NCI-H1694 (cell line): ENCODE measurements around the gene TMEM123.

Experiments used
- DNase-seq: peaks from one replicate; lab custom pipeline; 2025; lab: John Stamatoyannopoulos, UW

TMEM123 gene

DNA sequence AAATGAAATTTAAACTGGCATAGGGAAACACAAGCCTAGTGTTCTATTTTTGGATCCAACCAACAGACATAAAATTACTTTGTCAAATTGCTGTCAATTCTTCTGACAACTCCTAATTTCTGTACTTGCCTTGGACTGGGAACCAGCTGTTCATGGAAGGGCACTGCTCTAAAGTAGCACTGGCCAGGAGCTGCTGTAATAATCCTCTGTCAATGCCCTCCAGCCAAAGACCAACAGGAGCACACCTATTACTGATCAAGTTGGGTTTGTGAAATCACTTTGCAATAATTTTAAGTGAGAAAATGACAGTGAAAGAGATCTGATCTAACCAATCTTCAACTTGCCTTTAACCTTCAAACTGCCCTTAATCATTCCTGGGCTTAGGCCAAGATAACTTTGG is 18.9 kb upstream of the TMEM123 start:
- DNase-seq = no peak

DNA sequence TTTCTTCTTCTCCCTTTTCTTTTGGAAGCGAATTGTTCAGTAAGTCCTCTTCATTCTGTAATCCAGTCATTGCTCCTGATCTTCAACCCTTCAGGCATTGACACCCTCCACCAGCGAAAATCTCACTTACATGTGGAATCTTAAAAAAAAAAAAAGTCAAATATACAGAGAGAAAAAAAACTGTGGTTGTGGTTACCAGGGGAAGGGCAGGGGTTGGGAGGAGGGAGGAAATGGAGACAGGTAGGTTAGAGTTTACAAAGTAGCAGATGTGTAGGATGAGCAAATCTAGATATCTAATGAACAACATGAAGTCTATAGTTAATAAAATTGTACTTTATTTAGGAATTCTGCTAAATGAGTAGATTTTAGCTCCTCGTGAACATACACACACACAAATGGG is 17.7 kb upstream of the TMEM123 start:
- no peak for DNase-seq

DNA sequence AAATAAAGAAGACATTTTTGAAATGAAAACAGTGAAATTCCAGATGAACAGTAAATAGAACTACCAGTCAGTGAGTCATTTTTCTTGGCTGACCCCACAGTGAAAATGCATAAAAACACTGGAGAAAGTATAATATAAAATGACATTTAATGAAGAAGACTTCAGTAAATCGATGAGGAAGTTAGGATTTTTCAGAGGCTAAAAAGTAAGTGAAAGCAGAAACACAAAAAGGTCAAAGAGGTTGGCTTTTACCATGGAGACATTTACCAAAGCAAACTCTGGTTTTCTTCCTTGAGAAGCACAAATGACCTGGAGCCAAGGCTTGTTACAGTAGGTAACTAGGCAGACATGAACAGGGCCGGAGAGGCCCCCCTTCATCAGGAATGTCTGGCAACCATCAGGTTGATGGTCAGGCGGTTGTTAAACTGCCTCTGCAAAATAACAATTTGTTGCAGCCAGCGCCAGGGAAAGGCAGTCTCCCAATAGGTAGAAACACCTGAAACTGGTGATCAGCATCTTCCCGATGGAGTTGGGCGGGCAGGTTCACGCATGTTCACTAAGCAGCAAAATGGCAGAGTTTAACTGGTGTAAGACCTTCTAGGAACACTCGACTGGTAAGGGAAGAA is 16.7 kb upstream of the TMEM123 start:
- DNase-seq = no peak

GRCh38 chr11:102468616-102469195 is 16.1 kb upstream of the TMEM123 start:
- DNase-seq = no peak

DNA sequence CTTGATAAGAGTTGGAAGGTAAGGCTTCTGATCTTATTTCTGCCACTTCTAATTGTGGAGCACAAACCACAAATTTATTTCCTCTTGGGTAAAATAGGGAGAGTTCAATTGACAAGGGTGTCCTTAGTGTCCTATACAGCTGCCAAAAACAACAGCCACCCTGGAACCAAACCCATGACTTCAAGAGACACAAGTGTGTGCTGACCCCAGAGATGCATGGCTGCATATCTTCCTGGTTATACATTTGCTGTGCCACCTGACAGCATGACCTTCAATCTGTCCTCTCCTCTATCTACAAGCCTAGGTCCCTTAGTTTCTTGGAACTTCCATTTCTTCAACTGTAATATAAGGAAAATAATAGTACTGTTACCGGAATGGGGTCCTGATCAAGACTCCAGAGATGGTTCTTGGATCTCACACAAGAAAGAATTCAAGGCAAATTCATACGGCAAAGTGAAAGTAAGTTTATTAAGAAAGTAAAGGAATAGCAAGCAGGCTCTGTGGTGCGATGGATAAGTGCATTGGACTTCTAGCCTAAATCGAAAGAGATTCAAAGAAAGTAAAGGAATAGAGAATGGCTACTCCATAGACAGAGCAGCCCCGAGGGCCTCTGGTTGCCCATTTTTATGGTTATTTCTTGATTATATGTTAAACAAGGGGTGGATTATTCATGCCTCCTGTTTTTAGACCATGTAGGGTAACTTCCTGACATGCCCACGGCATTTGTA is 15.5 kb upstream of the TMEM123 start:
- no peak for DNase-seq

- no peak for DNase-seq
Observed at GRCh38 chr11:102467080-102467708, 14.6 kb upstream of the TMEM123 start.

- DNase-seq = no peak
Observed at GRCh38 chr11:102465696-102466095, 13.1 kb upstream of the TMEM123 start.

DNA sequence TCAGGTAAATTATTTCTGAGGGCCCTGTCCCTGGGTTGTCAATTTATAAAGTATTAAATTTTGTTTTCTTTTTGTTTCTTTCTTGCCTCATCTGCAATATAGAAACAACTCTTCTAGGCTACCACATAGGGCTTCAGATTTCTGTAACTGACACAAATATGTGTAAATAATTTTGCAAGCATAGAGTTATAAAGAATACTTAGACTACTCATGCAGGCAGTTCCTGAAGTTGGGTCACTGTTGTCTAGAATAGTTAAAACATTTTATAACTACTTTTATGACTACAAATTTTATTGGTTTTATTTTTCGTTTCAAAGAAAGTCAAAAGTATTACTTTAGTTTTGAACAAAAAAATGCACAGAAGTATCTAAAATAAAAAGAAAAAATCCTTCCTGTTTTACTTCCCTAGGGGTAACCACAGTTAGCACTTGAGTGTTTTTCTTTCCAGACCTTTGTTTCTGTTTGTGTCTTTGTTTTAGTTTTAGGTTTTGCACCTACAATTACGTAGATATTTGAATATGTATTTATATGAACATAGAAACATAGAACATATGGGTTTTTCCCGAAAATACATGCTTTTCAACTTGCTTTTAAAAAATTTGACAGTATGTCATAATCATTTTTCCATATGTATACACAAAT is 12.4 kb upstream of the TMEM123 start:
- DNase-seq = no peak

- no peak for DNase-seq
Observed at GRCh38 chr11:102464037-102464436, 11.5 kb upstream of the TMEM123 start.

DNA sequence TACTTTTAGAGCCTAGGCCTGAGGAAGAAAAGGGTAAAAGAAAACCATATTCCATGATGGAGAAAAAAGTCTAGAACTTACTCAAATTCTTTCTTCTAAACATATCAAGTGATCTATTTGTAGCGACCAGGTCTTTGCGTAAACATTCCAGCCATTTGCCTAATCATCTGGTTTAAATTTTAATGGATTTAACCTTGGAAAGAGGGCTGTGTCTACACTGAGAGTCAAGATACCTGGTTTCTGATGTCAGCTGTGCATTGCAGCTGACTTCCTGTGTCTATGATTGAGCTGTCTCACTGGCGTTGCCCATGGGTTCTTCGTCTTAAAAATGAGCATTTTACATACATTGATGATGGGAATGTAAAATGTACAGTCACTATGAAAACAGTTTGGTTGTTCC is 10.0 kb upstream of the TMEM123 start:
- no peak for DNase-seq

- no peak for DNase-seq
Observed at GRCh38 chr11:102459393-102459792, 6.8 kb upstream of the TMEM123 start.

- DNase-seq = no peak
Observed at GRCh38 chr11:102458548-102458947, 6.0 kb upstream of the TMEM123 start.

DNA sequence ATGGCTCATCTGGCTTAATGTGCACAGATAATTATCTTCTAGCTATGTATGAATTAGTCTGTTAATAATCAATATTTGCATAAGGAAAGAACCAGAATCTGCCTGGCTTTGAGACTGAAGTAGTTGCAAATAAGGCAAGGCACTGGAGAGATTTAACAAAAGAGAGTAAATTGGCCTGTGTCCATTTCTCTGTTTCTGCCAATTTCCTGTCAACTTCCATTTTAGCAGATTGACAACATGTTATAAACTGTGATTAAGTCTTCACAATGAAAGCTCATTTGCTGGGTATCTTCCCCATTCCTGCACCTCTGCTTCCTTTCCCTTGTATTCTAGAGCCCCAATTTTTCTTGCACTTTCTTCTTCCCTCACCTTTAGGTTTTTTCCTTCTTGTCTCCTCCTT is 5.3 kb upstream of the TMEM123 start:
- DNase-seq = no peak

DNA sequence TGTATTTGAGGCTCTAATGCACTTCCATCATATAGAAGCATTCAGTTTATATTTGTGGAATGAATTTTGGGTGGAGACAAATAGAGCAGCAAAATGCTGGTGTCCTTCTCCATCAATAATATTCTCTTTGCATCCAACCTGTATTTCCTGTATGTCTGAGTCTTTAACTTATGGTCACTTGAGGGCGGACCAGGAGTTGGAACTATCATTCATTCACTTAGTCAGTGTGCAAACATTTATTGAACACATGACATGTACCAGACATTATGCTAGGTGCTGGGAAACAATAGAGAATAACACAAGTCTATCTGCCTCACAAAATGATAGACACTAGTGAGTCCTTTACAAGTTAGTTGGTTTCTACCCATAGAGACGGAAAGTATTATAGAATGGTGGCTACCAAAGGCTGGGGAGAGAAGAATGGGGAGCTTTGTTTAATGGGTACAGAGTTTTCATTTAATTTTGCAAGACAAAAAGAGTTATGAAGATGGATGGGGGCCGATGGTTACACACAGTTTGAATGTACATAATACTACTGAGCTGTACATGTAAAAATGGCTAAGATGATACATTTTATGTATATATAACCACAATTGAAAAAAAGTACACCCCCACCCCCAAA is 4.6 kb upstream of the TMEM123 start:
- DNase-seq = no peak

- no peak for DNase-seq
Observed at GRCh38 chr11:102456381-102456780, 3.8 kb upstream of the TMEM123 start.

- no peak for DNase-seq
Observed at GRCh38 chr11:102453921-102454320, 1.4 kb upstream of the TMEM123 start.

GRCh38 chr11:102453302-102453695 is 734 bp upstream of the TMEM123 start:
- no peak for DNase-seq

- no peak for DNase-seq
Observed at GRCh38 chr11:102451681-102452460, 694 bp downstream of the TMEM123 start.

DNA sequence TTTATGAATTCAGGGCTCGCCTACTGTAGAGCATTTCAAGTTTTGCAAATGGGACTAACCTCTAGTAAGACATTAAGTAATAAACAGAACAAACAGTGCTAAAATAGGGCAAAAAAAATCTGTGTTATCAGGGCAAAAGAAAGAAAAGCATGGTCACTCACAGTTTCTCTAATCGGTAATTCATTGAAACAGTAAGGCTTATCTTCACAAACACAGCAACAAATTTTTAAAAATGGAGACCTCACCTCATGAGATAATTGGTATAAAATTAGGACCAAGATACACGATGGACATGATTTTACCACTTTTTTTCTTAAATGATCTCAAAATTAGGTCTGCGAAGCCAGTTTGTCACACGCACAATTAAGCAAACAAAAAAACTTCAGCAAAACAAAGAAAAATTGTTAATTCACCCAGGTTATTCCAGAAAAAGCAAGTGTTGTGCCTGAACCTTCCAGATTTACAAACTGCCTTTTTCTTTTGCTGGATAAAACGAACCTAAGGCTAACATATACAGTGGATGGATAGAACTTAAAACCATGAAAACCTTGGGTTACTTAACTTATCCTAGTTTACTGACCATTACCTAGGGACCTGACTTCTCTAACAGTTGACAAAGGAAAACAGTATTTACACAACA is 1.4 kb downstream of the TMEM123 start:
- DNase-seq = no peak

DNA sequence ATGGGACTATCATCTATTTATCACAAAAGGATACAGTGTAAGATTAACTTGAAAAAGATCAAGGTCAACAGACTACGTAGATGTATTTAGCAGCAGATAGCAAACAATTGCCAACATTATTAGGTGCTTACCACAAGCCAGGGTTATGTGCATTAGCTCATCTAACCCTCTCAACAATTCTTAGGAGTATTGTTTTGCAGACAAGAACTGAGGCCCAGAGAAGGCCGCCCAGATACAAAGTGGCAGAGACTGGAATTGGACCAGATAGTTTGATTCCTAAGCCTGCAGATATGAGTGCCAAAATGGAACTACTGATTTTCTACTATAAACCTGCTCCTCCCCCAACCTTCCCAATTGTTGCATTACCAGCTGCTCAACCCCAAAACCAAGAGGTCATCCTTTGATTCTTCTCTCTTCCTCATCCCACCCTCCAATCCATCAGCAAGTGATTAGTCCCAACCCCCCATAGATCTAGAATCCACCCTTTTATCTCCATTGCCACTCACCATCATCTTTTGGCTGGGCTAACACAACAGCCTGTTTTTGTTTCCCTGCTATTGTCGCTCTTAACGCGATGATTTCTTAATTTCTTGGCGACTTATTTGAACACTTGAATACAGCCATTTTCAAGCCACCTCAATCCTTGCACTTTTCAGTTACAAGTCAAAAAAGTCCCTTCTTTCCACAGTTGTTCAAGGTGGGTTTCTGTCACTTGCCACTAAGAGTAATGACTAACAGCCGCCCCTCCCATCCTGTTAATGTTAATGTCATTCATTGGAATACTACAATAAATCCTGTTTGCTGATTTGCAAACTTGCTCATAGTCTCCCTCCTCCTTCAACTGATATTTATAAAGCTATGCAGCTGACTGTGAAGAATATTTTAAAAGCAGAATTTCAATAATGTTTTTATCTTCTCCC is 2.7 kb downstream of the TMEM123 start:
- no peak for DNase-seq
